ENCODE data around the gene HTR6. TPM values are rescaled to one million over a fixed set of nuclear protein-coding genes. Genes with fewer than 3 reads are reported as not detected.

Gene HTR6
- total RNA-seq, 1 experiment from 2014 or later: 0.37 TPM

DNA sequence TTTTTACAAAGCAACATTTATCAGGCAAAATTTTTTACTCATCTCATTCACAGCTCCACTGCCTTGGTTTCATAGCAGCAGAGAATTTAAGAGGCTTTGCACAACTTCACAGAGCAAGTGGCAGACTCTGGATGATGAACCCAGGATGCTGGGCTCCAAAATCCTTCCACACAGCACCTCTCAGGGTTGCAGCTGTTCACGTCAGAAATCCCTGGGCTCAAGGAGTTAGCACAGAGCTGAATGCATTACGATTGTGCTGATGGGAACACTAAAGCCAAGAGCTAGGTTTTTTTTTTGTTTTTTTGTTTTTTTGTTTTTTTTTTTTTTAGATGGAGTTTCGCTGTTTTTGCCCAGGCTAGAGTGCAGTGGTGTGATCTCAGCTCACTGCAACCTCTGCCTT, 2.4 kb upstream of the HTR6 start:
- Histone ChIP-seq H2BK12ac (ENCODE audit: insufficient read length, low read depth, low read length) (no peak overlapping the region), H3K56ac (ENCODE audit: insufficient read length, low read depth, low read length) (no peak overlapping the region), H4K20me1 (ENCODE audit: control insufficient read depth, insufficient read depth, insufficient read length) (no peaks in the 10 kb centered on the region), H3K18ac (ENCODE audit: insufficient read length, low read depth, low read length) (no peak overlapping the region), H3K4ac (ENCODE audit: low read depth, low read length) (no peak overlapping the region), H3T11ph (ENCODE audit: low read length) (no peak overlapping the region), H3K4me1 (ENCODE audit: insufficient read depth, low read length) (no peaks in the 10 kb centered on the region), H3K23ac (ENCODE audit: insufficient read length, low read depth, low read length) (no peak overlapping the region), H3K27ac (ENCODE audit: insufficient read length, low read depth, low read length) (no peak overlapping the region), H4K91ac (ENCODE audit: insufficient read length, low read depth, low read length) (no peak overlapping the region), H4K5ac (ENCODE audit: insufficient read length, low read depth, low read length) (no peak overlapping the region), H2BK20ac (ENCODE audit: low read depth, low read length, poor library complexity, severe bottlenecking) (no peak overlapping the region), H2BK5ac (ENCODE audit: insufficient read length, low read length) (no peak overlapping the region), H2BK120ac (ENCODE audit: low read depth, low read length, poor library complexity, severe bottlenecking) (no peak overlapping the region), H3K27me3 (ENCODE audit: insufficient read depth, low read length) (peaks cover 20% of the 10 kb centered on the region), H3K79me2 (ENCODE audit: insufficient read depth, low read length) (no peaks in the 10 kb centered on the region), H2BK15ac (ENCODE audit: low read depth, low read length) (no peak overlapping the region), H3K4me2 (ENCODE audit: insufficient read depth, insufficient read length, low read length) (no peak overlapping the region), H2AFZ (ENCODE audit: low read length) (no peak overlapping the region), H2AK5ac (ENCODE audit: insufficient read length, low read length) (no peak overlapping the region), H4K8ac (replicated peaks; ENCODE audit: insufficient read length, low read depth, low read length) (no peak overlapping the region), H3K79me1 (ENCODE audit: insufficient read depth, low read depth, low read length, poor library complexity, severe bottlenecking) (no peaks in the 10 kb centered on the region), H3K9ac (ENCODE audit: extremely low read depth, insufficient read length, low read length) (no peak overlapping the region), H3K14ac (ENCODE audit: insufficient read depth, low read length) (no peak overlapping the region), H3K23me2 (ENCODE audit: insufficient read length, low read depth, low read length, poor library complexity, severe bottlenecking) (no peaks in the 10 kb centered on the region), H3K9me3 (ENCODE audit: control insufficient read depth, low read depth, low read length) (no peaks in the 10 kb centered on the region)
- WGBS (ENCODE audit: extremely low coverage, insufficient read length, low lambda C conversion rate): no CpG with 5 or more reads among the region's 3 CpGs
- H3K4me1 Mint-ChIP-seq: peaks cover 14 to 25% of the 10 kb centered on the region in 2 experiments
- TF ChIP-seq CTCF (conservative IDR thresholded peaks at IDR 0.05): no peak
- H3K4me3 Mint-ChIP-seq: no peak overlapping the region
- no peak overlapping the region for H3K27ac Mint-ChIP-seq
- no peak for DNase-seq
- H3K9me3 Mint-ChIP-seq: no peaks in the 10 kb centered on the region
- H3K36me3 Mint-ChIP-seq (ENCODE audit: insufficient read depth in 1 of 3, low read depth in 3 of 3): peaks cover 0 to 2% (median 0%) of the 10 kb centered on the region in 3 experiments; a peak in 1 of 7 replicates
- H3K27me3 Mint-ChIP-seq (ENCODE audit: low read depth): peaks cover 61% of the 10 kb centered on the region
